HG02571 (cell line): Measurements from ENCODE around the gene PLS3.

ENCODE experiments used
- ATAC-seq: cut with Tn5 transposase; IDR thresholded peaks from one replicate; pipeline ENCODE4 v1.9.1; 2021; ENCODE audit warnings: mild to moderate bottlenecking, moderate library complexity; ENCODE audit not compliant: unreplicated experiment

PLS3 gene

DNA sequence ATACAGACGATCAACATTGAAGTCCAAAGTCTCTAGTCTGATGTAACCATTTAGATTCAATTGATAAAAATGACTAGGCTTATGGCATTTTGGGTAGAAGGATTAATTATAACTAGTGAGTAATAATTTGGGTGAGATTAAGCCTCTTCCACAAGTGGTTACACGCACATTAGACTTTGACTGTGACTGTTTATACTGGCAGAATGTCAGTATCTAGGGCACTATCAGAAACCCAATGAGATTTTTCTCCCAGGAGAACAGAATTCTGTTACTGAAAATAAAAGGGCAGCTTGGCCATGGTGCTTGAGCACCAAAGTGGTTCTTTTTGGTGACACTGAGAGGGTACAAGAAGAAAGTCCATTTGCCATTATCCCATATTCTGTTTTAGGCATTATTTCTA is 3.3 kb downstream of the PLS3 start:
- ATAC-seq = no peak

DNA sequence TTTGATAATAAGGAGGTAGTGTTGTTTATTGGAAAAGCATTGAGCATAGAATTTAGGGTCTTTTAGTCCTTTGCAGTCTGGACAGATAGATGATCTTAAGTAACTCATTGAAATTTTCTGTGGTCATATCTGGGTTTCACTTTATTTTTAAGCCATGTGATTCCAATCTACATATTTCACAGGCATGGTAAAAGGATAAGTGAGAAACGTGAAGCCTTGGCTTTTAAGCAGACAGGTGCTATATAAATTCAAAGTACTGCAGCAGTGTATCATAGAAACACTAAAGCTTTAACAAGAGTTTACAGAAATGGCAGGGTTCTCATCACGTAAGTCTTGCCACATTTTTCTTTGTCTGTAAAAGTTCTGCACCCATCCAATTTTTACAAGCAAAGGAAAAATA is 4.9 kb downstream of the PLS3 start:
- ATAC-seq = no peak

DNA sequence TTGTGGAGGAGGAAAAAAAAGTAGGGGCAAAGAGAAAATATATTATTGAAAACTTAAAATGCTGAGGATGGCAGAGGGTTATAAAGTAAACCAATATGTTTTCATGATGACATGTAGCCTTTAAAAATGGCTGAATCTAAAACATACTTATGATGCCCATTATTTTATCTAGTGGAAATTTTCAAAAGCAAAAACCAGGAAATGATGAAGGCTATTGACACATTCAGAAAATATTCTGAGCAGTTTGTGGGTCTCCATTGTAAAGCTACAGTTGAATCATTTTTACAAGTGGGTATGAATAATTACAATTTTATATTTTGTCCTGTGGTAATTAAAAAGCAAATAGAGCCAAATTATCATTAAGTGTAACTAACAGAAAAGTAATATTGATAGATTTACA is 10.7 kb downstream of the PLS3 start:
- no peak for ATAC-seq

DNA sequence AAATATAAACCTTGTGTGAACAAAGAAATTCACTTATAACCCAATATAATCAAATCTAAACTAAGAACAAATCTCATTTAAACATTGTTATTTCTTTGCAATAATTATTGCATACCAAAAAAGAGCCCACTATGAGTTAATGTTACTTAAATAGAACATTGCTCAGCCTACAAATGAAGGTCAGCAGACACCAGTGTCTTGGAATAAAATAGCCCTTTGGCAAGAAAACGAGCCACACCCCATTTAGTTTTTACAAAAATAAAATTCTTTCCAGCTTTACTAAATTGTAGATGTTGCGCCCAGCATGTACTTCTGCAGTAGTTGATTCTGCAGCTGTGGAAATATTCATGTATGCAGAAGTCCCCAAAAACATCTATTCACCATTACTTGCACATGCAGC is 12.2 kb downstream of the PLS3 start:
- ATAC-seq = no peak

DNA sequence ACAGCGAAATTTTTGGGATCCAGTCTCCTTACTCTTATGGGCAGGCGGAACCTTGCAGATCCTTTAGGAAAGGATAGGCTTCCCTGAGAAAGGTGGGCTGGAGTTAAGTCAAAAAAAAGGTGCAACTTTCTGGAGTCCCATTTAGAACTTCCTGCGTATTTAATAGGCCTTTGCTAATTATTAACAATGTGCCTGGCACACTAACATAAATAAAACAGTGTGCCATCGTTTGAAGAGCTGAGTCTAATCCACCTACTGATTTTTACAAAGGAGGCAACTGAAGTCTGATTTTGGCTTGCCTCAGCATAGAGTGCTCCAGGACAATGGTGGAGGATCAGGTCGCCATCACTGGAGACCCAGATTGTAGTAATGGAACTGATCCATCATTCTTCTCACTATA is 15.7 kb downstream of the PLS3 start:
- no peak for ATAC-seq

DNA sequence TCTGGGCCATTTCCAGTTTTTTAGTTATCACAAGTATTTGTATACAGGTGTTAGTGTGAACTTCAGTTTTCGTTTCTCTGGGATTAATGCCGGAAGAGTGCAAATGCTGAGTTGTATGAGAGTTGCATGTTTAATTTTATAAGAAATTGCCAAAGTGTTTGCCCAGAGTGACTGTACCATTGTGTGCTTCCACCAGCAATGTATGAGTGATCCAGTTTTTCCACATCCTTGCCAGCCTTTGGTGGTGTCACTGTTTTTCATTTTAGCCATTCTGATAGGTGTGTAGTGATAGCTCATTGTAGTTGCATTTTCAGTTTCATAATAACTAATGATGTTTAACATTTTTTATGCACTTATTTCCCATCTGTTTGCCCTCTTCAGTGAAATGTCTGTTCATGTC is 18.4 kb downstream of the PLS3 start:
- ATAC-seq = no peak

DNA sequence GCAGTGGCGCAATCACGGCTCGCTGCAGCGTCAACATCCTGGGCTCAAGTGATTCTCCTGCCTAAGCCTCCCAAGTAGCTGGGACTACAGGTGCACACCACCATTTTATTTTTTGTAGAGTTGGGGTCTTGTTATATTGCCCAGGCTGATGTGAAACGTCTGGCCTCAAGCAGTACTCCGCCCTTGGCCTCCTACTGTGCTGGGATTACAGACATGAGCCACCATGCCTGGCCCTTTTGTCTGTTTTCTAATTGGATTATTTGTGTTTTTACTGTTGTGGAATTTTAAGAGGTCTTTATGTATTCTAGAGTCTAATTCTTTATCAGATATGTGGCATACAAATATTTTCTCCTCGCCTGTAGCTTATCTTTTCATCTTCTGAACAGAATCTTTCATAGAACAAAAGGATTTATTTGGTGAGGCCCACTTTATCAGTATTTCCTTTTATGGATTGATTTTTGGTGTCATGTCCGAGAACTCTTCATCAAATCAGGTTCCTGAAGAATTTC is 18.9 kb downstream of the PLS3 start:
- ATAC-seq = no peak

DNA sequence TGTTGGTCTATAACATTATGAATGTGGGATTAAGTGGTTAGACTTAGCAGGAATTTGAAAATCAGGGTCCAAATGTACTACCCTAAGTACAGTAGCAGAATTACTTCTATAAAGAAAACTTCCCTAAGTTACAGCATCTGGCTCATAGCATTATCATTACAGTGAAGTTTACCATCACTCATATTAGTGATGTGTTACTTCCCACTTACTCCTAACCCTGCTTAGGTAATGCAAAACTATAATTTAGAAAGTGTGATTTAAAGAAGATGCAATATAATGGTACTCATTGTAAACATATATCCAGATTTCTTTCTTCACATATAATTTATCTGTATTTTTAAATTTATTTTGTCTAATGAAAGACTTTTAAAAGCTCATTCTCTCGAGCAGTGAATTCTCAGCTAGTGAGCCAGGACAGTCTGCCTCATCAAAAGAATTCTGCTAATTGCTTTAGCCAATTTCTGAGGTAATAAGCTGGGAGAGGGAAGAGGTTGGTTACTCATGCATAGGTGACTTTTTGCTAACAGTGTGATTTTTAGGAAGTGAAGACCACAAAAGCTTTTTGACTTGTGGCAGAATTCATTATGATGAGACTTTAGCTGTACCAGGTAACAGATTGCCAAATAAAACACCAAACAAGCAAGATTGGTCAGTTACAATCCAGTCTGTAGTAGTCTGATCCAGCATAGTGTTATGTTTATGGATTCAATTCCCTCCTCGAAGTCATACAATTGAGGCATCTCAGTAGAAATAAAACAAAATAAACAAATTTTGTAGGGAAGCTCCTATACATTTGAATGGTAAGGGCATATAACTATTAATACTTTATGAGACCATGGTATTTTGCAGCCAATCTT is 21.0 kb downstream of the PLS3 start:
- ATAC-seq = no peak

DNA sequence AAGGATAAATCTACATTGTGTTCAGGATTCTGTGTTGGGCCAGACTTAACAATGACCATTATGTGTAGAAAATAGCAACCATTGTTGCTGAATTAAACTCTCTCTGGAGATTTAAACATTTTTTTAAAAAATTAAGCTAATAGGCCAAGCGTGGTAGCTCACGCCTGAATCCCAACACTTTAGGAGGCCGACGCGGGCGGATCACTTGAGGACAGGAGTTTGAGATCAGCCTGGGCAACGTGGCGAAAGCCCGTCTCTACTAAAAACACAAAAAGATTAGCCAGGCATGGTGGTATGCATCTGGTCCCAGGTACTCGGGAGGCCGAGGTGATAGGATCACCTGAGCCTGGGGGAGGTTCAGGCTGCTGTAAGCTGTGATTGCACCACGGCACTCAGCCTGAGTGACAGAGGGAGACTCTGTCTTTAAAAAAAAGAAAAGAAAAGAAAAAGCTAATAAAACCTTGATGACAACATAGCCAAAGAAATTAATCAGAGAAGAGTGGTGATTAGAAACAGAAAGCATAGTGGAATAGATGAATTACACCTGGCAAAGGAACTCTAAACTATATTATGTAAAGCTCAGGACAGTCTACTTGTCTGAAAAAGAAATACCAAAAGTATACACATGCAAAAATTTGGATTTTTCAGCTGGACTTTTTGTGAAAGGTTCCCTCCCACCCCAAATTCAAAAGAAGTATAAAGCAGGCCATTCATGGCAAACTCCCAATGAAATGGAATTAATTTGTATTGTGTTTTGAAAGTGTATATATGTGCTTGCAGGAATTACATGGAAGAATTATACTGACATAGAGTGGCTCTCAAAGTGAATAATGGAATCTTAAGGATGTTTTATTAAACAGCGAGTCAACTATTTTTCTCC is 21.9 kb downstream of the PLS3 start:
- no peak for ATAC-seq

DNA sequence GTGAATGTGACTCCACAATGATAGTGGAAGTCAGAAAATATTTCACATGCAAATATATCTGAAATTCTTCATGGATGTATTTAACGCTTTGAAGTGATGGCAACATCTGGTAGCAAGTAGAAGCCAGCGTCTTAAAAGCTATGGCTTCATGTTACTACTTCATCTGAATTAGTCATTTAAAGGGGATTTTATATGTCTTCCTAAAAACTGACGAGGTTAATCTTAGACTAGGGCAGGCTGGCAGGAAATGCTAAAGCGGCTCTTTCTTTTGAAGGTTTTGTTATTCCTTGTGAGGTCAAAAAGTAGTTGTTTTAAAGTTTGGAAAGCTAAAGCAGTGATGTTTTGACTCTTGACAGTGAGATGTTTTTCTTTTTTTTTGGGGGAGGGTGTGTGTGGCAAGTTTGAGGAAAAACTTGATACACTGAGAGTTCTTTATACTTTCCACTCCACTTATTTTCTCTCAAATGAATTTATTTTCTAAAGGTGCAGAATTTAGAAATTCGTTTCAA is 22.6 kb downstream of the PLS3 start:
- ATAC-seq = no peak

DNA sequence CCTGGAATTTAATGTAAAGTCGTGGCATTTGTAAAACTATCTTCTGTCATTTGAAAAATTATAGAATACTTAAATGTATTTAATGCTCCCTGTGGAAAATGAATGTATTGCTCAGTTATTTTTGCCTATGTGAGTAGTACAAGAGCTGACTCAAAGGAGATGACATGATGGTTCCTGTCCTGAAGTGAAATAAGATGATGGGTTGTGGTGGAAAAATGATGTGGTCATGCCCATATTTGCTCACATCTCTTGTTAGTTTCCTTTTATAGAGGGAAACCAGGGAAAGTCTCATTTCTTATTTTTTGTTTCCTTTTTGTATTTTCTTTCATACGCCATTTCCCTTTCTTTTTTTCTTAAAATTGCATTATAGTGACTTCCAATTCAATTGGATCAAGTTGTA is 23.7 kb downstream of the PLS3 start:
- ATAC-seq = no peak

DNA sequence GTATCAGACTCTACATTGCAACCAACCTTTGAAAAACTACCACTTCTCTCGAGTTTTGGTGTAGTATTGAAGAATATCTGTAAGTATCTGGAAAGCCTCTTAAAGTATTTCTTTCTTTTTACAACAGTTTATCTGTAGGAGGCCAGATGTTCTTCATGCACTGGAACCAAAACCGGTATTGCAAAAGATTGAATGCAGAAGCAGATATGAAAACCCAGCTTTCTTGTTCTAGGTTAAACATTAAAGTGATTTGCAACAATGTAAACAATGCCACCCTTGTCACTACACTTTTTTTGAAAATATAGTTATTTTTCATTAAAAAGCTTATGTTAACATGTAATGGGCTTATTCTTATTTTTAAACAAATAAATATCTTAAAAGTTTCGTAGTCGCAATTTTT is 27.2 kb downstream of the PLS3 start:
- ATAC-seq = no peak

DNA sequence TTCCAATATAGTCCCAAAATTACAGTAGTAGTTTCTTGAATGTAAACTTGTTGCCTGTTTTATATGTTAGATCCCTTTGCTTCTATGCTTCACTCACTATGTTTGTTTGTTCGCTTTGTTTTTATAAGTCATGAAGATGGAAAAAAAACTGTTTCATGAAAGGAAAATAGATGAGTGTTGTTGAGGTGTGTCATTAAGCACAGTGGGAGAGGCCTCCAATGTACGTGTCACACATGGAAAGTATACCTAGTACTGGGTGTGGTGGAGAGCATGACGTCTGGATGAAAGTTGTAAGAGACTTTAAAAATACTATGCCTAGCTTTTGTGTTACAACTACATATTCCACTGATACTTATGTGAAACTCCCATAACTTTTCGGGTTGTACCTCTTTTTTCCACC is 28.4 kb downstream of the PLS3 start:
- ATAC-seq = no peak

DNA sequence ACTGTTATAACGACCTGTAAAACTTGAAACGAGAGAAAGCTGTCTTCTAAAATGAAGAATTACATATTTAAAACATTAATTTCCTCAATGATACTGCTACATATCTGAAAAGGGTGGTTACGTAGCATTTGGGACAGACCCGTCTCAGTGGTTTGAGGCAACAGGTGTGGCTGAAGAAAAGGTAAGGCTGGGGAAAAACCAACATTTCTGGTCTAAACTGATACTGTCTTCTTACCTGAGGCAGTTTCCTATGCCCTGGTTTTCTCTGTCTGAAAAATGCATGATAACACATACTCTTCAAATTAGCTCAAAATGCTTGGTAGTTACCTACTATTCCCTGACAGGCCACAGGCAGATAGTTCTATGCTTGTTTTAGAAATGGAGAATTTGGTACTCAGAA is 30.4 kb downstream of the PLS3 start:
- ATAC-seq = no peak

DNA sequence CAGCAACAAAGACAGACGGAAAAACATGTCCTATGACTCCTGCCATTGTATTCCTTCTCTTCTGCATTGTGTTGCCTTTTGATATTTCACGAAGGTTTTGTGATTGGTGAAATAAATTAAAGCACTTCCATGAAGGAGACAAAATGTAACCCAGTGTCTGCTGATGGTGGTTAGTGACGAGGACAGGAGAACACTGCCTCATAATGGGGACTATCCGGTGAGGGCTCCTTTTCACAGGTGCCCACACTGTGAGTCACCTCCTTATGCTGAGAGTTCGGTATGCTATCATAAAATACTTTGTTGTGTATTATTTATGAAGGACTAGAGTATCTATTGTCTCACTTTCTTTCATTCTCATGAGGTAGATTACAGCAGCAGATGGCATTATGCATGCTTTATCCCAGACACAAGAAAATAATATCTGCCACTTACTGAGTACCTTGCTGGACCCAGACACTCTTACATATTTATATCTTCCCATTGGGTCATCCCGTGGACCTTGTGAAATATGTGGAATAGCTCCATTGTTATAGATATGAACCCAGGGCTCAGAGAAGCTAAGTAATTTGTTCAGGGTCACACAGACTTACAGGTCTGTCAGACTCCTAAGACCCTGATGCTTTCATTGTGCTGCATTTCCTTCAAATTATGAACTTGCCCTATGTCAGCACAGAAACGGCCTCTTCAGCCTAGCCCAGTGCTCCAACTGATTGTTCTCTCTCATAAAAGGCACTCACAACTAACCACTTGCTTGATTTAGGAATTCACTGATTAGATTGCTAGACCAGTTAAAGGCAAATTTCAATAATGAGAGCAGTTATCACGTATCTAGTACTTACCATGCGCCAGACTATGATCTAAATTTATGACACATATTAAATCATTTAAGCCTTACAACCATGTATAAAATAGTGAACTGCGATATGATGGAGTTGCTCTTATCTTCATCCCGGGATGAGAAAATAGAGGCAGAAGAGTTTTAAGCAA is 31.2 kb downstream of the PLS3 start:
- ATAC-seq = no peak

DNA sequence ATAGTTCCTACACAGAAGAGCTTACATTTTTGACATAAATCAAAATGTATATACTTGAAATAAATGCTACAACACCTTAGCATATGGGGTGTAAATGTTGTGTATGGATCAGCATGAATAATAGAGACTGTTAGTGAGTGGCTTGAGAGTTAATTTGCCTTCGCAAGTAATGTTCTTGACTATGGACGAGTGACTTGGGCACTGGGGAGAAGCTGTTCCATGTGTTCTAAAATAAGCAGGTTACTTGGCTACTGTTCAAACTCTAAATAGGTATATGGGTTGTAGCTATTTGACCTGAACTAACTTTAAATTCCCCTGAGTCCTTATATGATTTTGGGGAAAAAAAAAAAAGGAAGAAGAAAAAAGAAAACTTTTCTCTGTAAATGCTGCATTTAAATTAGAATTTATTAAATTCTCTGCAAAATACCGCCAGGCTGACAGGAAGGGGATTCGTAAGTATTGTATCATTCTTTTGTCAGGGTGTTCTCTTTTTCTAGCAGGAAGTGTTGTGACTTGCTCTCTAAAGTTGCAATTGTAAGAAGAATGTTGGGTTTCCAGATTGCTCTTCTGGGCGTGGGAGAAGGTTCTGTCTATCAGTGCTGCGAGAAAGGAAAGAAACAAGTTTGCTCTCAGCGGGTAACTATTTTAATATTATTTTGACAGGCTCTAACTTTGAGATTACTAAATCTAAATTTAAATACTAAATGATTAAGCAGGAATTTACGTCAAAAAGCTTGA is 32.2 kb downstream of the PLS3 start:
- ATAC-seq = no peak

DNA sequence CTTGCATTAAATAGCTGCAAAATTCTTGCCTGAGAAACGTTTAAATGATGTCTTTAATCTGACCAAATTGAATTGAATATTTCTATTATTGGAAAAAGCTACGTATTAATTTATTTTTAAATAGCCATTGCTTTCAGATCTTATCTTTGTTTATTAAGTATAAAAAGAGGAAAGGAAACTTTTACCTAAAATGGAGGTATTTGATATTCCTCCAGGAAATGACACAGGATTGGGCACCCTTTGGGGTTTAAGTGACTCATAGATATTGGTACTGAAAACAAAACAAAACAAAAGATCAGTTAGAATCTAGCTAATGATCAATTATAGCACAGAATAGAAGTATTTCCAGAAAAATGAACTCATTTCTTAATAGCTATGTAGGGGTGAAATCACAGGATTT is 34.1 kb downstream of the PLS3 start:
- ATAC-seq = no peak

DNA sequence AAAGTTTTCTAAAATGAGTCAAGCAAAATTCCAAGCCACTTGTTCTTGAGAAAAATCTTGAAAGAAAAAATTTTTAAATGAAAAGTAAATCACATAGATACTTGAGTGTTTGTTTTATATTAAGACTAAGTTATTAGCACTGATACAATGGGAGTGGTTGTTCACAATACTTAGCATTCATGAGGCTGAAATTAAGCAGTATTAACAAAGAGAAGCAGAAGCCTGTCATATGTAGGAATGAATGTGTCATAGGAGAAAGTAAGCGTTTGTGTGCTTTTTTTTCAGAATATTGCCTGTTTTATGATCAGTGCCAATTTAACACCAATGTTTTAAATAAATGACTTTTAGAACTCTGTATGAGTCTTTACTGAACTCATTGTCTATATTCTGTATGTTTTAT is 37.6 kb downstream of the PLS3 start:
- ATAC-seq = no peak

DNA sequence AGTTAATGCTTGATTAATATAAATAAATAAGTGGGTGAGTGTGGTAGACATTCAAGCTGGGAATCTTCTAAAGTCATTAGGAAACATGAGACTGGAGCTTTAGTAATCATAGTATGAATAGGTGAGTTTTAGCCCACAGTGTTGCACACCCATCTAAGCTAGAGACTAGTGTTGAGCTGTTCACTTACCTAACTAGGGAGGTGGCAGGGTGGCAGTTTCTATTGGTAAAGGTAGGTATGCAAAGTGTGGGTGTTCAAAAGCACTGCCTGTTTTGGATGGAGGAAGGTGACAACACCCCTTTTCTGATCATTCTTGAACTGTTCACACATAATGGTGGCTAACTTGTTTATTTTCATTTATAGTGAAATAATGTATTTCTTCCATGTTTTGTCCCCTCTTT is 41.3 kb downstream of the PLS3 start:
- ATAC-seq = no peak
